Fibroblast of mammary gland (primary cell): ENCODE results near the gene SYP.

Experiments
- DNase-seq: peaks from one replicate; pipeline ENCODE4 v3.0.0-alpha.2; 2010; ENCODE audit warnings: low read depth
- H3K4me3 ChIP-seq: 2 replicates; pipeline ENCODE4 v1.5.1; 2011; ENCODE audit warnings: low read depth, mild to moderate bottlenecking, low read length, moderate library complexity; ENCODE audit not compliant: control insufficient read depth
- TF ChIP-seq, protein P1 (sequence below): conservative IDR thresholded peaks from 2 replicates; pipeline ENCODE4 v1.5.1; 2011; ENCODE audit warnings: low read depth, low read length, inconsistent platforms; ENCODE audit not compliant: control insufficient read depth, insufficient read depth

The SYP gene

DNA sequence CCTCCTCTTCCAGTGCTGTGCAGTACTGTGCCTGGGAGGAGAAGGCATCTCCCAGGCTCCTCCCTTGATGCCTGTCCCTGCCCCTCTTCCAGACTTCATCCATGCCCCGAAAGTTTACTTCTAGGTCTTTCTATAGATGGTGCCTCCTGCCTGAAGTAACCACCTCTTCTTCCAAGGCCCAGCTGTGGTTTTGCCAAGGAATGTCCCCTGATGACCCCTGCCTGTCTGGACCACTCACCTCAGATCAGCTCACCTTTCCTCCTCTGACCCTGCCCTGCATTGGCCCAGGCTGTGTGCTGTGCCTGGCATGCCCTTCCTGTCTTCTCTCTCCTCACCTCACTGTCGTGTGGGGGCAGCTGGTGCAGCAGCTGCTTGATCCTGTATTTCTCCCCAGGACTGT is 20.6 kb downstream of the SYP start:
- TF ChIP-seq, protein P1, sequence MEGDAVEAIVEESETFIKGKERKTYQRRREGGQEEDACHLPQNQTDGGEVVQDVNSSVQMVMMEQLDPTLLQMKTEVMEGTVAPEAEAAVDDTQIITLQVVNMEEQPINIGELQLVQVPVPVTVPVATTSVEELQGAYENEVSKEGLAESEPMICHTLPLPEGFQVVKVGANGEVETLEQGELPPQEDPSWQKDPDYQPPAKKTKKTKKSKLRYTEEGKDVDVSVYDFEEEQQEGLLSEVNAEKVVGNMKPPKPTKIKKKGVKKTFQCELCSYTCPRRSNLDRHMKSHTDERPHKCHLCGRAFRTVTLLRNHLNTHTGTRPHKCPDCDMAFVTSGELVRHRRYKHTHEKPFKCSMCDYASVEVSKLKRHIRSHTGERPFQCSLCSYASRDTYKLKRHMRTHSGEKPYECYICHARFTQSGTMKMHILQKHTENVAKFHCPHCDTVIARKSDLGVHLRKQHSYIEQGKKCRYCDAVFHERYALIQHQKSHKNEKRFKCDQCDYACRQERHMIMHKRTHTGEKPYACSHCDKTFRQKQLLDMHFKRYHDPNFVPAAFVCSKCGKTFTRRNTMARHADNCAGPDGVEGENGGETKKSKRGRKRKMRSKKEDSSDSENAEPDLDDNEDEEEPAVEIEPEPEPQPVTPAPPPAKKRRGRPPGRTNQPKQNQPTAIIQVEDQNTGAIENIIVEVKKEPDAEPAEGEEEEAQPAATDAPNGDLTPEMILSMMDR, result no peak
- H3K4me3 ChIP-seq, result no peak overlapping the region
- DNase-seq, result no peak

DNA sequence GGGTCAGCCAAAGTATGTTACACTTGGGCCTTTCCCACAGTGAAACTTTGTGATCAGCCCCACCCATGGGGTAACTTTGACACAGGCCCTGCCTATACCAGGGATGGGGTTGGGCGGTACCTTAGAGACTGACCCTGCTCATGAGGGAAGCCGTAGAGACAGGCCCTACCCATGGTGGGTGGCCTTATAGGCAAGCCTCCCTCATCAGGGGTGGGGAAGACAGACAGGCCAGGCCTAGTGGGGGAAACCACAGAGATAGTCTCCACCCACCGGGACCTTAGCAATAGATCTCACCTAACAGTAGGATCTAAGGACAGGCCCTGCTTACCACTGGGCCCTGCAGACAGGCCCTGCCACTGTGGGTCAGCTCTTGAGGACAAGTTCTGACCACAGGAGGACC is 21.5 kb downstream of the SYP start:
- DNase-seq, result no peak
- H3K4me3 ChIP-seq, result no peak overlapping the region
- TF ChIP-seq, protein P1, result no peak

DNA sequence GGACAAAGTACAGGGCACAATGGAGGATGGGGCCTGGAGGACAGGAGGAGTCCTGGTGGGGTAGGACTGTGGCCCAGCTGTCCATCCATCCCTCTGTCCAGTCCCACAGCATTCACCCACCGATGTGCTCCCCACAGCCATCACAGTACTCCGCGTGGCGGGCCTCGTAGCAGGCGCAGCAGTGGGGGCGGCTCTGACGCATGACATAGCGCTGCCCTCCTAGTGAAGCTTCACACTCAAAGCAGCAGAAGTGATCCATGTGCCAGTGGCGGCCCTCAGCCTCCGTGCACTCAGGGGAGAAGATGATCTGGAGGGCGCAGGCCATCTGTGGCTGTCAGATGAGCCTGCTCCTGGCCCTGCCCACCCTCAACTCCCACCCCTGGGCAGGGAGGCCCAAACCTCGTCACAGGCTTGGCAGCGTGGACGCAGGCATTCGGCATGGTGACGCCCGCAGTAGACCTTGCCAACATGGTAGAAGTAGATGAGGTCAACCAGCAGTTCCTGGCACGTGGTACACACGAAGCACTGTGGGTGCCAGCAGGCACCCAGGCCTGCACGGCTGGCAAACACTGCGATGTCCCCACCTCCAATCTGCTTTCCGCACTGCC is 22.0 kb downstream of the SYP start:
- TF ChIP-seq, protein P1, result no peak

DNA sequence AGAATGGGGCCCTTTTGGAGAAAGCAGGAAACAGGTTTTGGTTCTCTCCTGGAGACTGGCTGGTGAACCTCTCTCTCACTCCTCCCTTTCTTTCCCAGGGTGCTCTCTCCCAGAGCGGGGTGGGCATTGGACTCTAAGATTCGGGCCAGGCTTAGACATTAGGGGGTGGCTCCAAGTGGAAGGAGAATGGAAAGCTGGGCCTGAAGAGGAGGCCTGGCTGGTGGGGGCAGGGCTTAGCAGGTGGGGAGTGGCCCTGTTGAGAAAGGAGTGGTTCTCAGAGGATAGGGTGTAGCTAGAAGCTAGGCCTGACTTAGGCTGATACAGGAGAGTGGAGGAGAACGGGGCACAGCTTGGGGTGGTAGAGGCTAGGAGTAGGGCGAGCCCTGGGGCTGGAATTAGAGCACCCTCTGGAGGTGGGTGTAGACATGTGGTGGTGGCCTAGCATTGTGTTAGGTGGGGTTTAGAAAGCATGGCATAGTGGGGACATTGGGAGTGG is 22.6 kb downstream of the SYP start:
- TF ChIP-seq, protein P1, result no peak
- DNase-seq, result no peak
- H3K4me3 ChIP-seq, result no peak overlapping the region

More for the DNA sequence above, 22.0 kb downstream of the SYP start:
- no peak for DNase-seq
- H3K4me3 ChIP-seq, result no peak overlapping the region

DNA sequence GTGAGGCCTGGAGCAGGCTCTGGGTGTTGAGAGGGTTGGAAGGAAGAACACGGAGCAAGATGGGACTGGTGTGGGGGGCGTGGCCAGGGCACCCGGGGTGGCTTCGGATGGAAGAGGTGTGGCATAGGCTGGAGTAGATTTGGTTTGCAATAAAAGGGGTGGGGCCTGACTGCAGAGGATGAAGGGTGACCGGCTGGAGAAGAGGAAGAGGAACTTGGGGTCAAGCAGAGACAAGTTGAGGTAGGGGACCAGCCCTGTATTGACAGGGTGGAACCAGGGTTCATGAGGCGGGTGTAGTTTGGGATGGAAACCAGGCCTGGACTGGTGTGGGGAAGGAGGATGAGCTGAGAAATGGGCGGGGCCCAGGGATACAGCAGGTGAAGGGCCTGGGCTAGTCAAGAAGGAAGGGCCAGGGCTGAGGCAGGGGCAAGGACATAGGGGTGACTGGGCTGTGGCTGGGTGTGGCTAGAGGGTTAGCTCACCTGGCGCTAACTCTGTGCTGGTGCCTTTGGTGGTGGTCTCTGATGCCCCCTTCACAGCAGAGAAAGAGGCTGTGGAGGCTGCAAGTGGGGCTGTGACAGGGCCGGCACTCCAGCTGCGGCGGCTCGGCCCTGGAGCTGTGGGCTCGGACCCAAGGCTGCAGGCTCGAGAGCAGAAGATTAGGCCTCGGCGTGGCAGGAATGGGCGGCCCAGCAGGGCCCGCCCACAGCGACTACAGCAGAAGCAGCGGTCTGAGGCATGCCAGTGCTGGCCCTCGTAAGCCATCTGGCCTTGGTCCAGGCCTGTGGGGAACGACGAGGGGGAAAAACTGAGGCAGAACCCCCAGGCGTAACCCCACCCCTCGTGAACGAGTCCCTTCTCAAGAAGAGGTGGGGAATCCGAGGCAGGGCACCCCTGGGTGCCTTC is 23.3 kb downstream of the SYP start:
- no peak for DNase-seq
- TF ChIP-seq, protein P1, result no peak

DNA sequence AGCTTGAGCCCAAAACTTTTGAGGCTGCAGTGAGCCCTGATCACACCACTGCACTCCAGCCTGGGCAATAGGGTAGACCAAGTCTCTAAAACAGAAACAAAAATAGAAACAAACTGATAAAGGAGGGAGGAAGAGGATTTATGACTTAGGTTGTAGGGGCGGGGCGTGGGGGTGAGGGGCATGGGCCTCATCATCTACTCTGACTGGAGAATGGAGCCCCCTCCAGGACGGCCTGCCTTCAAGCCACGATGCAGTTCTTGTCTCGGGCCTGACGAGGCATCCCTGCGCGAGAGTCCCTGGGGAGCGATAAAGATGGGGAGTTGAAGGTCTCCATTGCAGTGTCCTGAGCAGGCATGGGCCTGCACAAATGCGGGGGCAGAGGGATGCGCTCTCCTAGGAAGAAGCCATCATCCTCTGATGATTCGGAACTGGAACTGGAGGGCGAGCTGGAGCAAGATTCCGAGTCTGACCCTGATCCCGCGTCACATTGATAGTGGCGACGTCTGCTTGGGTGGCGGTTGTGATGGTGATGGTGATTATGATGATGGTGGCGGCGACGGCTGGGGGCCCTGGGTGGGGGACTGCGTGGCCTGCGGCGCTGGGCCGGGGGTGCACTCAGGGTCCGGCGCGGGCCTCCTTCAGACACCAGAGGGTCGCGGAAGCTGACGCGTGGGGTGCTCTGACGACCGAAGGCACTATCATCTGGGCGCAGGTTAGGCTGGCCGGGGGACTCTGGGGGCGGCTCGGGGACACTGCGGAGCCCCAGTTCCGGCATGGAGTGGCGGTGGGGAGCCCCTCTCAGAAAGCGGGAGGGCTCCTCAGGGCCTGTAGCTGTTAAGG is 24.3 kb downstream of the SYP start:
- no peak for DNase-seq
- H3K4me3 ChIP-seq, result no peak overlapping the region
- TF ChIP-seq, protein P1, result no peak

More for the DNA sequence above, 23.3 kb downstream of the SYP start:
- no peak overlapping the region for H3K4me3 ChIP-seq
